ENCODE data around the gene RB1.

RB1 gene

DNA sequence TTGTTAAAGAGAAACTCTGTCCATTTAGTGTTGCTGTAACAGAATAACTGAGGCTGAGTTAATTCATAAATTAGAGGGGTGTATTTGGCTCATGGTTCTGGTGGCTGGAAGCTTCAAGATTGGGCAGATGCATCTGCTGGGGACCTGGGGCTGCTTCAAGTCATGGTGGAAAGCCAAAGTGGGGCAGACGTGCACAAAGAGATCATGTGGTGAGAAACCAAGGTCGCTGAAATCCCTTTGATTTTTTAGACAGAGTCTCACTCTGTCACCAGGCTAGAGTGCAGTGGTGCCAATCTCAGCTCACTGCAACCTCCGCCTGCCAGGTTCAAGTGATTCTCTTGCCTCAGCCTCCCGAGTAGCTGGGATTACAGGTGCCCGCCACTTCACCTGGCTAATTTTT, 183.3 kb downstream of the RB1 start:
- H3K79me2 ChIP-seq: no peaks in the 10 kb centered on the region

DNA sequence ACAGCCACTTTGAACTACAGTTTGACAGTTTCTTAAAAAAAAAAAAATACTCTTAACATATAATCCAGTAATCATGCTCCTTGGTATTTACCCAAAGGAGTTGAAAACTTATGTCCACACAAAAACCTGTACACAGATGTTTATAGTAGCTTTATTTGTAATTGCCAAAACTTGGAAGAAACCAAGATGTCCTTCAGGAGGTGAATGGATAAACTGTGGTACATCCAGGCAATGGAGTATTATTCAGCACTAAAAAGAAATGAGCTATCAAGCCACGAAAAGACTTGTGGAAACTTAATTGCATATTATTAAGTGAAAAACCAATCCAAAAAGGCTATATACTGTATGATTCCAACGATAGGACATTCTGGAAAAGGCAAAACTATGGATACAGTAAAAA, 184.4 kb downstream of the RB1 start:
- no peak for TF ChIP-seq CTCF (IDR thresholded peaks at IDR 0.05)
- H2AFZ ChIP-seq: no peak overlapping the region
- H3K4me2 ChIP-seq (ENCODE audit: low read length): no peak overlapping the region
- H3K4me3 ChIP-seq (ENCODE audit: low read depth, low read length): no peak overlapping the region
- no peak overlapping the region for H3K9ac ChIP-seq
- H3K27me3 ChIP-seq (ENCODE audit: control insufficient read depth, insufficient read depth, low read length): no peaks in the 10 kb centered on the region
- no peaks in the 10 kb centered on the region for H3K36me3 ChIP-seq (ENCODE audit: control insufficient read depth, insufficient read depth, low read length)
- H3K27ac ChIP-seq: no peak overlapping the region
- H3K79me2 ChIP-seq: no peaks in the 10 kb centered on the region
- H3K9me3 ChIP-seq (ENCODE audit: control insufficient read depth, low read length): no peaks in the 10 kb centered on the region
- H3K4me1 ChIP-seq: no peaks in the 10 kb centered on the region

More for the DNA sequence above, 183.3 kb downstream of the RB1 start:
- H3K4me1 ChIP-seq: no peaks in the 10 kb centered on the region
- H3K27me3 ChIP-seq (ENCODE audit: control insufficient read depth, insufficient read depth, low read length): no peaks in the 10 kb centered on the region
- H3K27ac ChIP-seq: no peak overlapping the region
- no peak overlapping the region for H3K4me2 ChIP-seq (ENCODE audit: low read length)
- H3K9ac ChIP-seq: no peak overlapping the region
- H3K36me3 ChIP-seq (ENCODE audit: control insufficient read depth, insufficient read depth, low read length): no peaks in the 10 kb centered on the region
- no peaks in the 10 kb centered on the region for H3K9me3 ChIP-seq (ENCODE audit: control insufficient read depth, low read length)
- no peak for TF ChIP-seq CTCF (IDR thresholded peaks at IDR 0.05)
- no peak overlapping the region for H3K4me3 ChIP-seq (ENCODE audit: low read depth, low read length)
- H2AFZ ChIP-seq: no peak overlapping the region

DNA sequence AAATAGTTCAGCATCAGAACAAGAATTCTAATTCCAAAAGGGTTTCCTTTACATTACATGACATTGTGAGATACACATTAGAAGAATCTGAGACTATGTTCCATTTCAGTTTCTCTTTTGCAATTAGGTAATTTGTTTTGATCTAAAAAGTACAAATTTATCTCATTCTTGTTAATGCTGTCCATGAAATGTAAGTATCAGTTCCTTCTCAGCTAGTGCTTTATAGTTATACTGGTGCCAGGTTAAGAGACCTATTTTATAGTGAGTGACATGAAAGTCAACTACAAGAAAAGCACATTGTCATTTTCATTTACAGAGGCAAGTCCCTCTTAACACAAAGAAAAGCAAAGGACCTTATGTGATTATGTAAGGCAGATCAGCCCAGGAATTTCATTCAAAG, 185.4 kb downstream of the RB1 start:
- Histone ChIP-seq H2AFZ (no peak overlapping the region), H3K27me3 (ENCODE audit: control insufficient read depth, insufficient read depth, low read length) (no peaks in the 10 kb centered on the region), H3K79me2 (no peaks in the 10 kb centered on the region), H3K27ac (no peak overlapping the region), H3K9me3 (ENCODE audit: control insufficient read depth, low read length) (no peaks in the 10 kb centered on the region), H3K9ac (no peak overlapping the region), H3K4me3 (ENCODE audit: low read depth, low read length) (no peak overlapping the region), H3K36me3 (ENCODE audit: control insufficient read depth, insufficient read depth, low read length) (no peaks in the 10 kb centered on the region), H3K4me1 (no peaks in the 10 kb centered on the region), H3K4me2 (ENCODE audit: low read length) (no peak overlapping the region)
- TF ChIP-seq CTCF (IDR thresholded peaks at IDR 0.05): no peak

DNA sequence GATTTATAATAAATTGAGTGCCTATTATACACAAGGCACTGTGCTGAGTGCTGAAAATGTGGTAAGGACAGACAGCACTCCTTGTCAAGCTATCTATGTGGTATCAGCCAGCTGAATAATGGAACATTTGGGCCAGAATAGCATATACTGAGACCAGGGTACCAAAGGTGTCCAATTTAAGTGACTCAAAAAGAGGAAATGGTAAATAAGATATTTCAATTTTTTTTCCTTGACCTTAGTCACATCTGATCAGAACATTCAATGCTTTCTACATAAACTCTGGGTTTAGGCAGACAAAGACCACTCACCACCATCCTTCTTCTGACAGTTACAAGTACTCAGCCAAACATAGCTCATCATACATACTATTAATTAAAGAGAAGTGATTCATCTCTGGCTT, 186.1 kb downstream of the RB1 start:
- H3K9ac ChIP-seq: no peak overlapping the region
- H3K9me3 ChIP-seq (ENCODE audit: control insufficient read depth, low read length): no peaks in the 10 kb centered on the region
- H3K4me3 ChIP-seq (ENCODE audit: low read depth, low read length): no peak overlapping the region
- TF ChIP-seq CTCF (IDR thresholded peaks at IDR 0.05): no peak
- H3K36me3 ChIP-seq (ENCODE audit: control insufficient read depth, insufficient read depth, low read length): no peaks in the 10 kb centered on the region
- no peak overlapping the region for H2AFZ ChIP-seq
- no peak overlapping the region for H3K27ac ChIP-seq
- no peaks in the 10 kb centered on the region for H3K4me1 ChIP-seq
- H3K79me2 ChIP-seq: no peaks in the 10 kb centered on the region
- no peaks in the 10 kb centered on the region for H3K27me3 ChIP-seq (ENCODE audit: control insufficient read depth, insufficient read depth, low read length)
- no peak overlapping the region for H3K4me2 ChIP-seq (ENCODE audit: low read length)

DNA sequence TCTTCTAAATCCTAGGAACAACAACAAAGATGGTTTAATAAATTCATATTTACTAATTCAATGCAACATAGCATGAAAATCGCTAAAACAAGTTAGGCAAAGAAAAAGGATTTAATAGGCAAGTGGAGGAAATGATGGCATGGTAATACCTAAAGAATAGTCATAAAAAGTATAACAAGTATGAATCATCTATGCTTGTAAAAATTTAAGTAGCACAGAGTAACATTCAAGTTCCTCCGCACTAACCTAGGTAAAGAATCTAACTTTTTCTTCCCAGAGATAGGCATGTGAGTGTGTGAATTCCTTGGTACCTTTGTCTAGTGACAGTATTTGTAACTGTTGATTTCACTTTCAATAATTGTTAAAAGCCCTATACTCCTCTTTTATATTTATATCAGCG, 186.7 kb downstream of the RB1 start:
- Histone ChIP-seq H3K36me3 (ENCODE audit: control insufficient read depth, insufficient read depth, low read length) (no peaks in the 10 kb centered on the region), H3K4me1 (no peaks in the 10 kb centered on the region), H3K9ac (no peak overlapping the region), H3K4me3 (ENCODE audit: low read depth, low read length) (no peak overlapping the region), H2AFZ (no peak overlapping the region), H3K9me3 (ENCODE audit: control insufficient read depth, low read length) (no peaks in the 10 kb centered on the region), H3K79me2 (no peaks in the 10 kb centered on the region), H3K27ac (no peak overlapping the region), H3K4me2 (ENCODE audit: low read length) (no peak overlapping the region), H3K27me3 (ENCODE audit: control insufficient read depth, insufficient read depth, low read length) (no peaks in the 10 kb centered on the region)
- no peak for TF ChIP-seq CTCF (IDR thresholded peaks at IDR 0.05)

Data from parathyroid adenoma (tissue), 2 donors.